ENCODE results near the gene RHEB.
A peak's percentile ranks its signal among the peaks of the same experiment; 100 is the strongest.
"Not testable (repeated sequence)": the region's sequence is repeated elsewhere in the genome, so short reads cannot be mapped to it uniquely, and the experiment has no call there.

Gene RHEB

GRCh38 chr7:151519765-151520418 is at the start of gene RHEB:
RHEB (minus strand) TSS chr7:151519895; CDS start chr7:151519511, 384 bp downstream.
- DNase-seq = peak; percentile 99

GRCh38 chr7:151566897-151567320 is 47.2 kb upstream of the RHEB start:
- no peak for DNase-seq

GRCh38 chr7:151565541-151565940 is 45.8 kb upstream of the RHEB start:
- no peak for DNase-seq

GRCh38 chr7:151560243-151560642 is 40.5 kb upstream of the RHEB start:
- no peak for DNase-seq

- DNase-seq = no peak
These were observed 40.0 kb upstream of the RHEB start for GRCh38 chr7:151559557-151560183.

- no peak for DNase-seq
These were observed 38.9 kb upstream of the RHEB start for GRCh38 chr7:151558575-151558974.

GRCh38 chr7:151556592-151556991 is 36.9 kb upstream of the RHEB start:
- DNase-seq = no peak

- DNase-seq = no peak
These were observed 33.7 kb upstream of the RHEB start for GRCh38 chr7:151553356-151553755.

- no peak for DNase-seq
These were observed 32.8 kb upstream of the RHEB start for GRCh38 chr7:151552352-151553028.

- DNase-seq = no peak
These were observed 32.1 kb upstream of the RHEB start for GRCh38 chr7:151551820-151552219.

GRCh38 chr7:151550656-151551286 is 31.1 kb upstream of the RHEB start:
- DNase-seq = no peak

- DNase-seq = no peak
These were observed 29.9 kb upstream of the RHEB start for GRCh38 chr7:151549644-151550043.

GRCh38 chr7:151549083-151549482 is 29.4 kb upstream of the RHEB start:
- no peak for DNase-seq

- no peak for DNase-seq
These were observed 24.5 kb upstream of the RHEB start for GRCh38 chr7:151544183-151544582.

GRCh38 chr7:151542606-151543130 is 23.0 kb upstream of the RHEB start:
- no peak for DNase-seq

- no peak for DNase-seq
These were observed 22.2 kb upstream of the RHEB start for GRCh38 chr7:151541709-151542499.

- no peak for DNase-seq
These were observed 20.5 kb upstream of the RHEB start for GRCh38 chr7:151540146-151540545.

GRCh38 chr7:151539088-151539671 is 19.5 kb upstream of the RHEB start:
- DNase-seq = no peak

GRCh38 chr7:151537818-151538561 is 18.3 kb upstream of the RHEB start:
- no peak for DNase-seq

- DNase-seq = not testable (repeated sequence)
These were observed 16.5 kb upstream of the RHEB start for GRCh38 chr7:151536178-151536577.

GRCh38 chr7:151529842-151530241 is 10.1 kb upstream of the RHEB start:
- no peak for DNase-seq

Data from stimulated activated CD4-positive, alpha-beta T cell treated with anti-CD3 and anti-CD28 coated beads, Interleukin-1b, Interleukin-23, amount 100 ng/mL, for 48 hours (primary cell).